Karpas-422 (cell line): Measurements from ENCODE around the gene ZNF789. TPM values are rescaled to one million over a fixed set of nuclear protein-coding genes. Genes with fewer than 3 reads are reported as not detected.

Experiments used
- DNase-seq: peaks from one replicate; pipeline ENCODE4 v3.0.0-alpha.2; 2015
- H2AFZ ChIP-seq: fragments of 200-600 bp; sonication (generic); 2 replicates; pipeline ENCODE4 v1.6.1; 2014; ENCODE audit warnings: antibody characterized with exemption, low read length, mixed read lengths
- H3K27ac ChIP-seq: fragments of 200-600 bp; sonication (generic); 2 replicates; pipeline ENCODE4 v1.5.1; 2014; ENCODE audit warnings: mild to moderate bottlenecking, low read length, moderate library complexity
- H3K27me3 ChIP-seq: fragments of 200-600 bp; sonication (generic); 2 replicates; pipeline ENCODE4 v1.6.1; 2014; ENCODE audit warnings: low read length, mixed read lengths
- H3K36me3 ChIP-seq: fragments of 200-600 bp; sonication (generic); 2 replicates; pipeline ENCODE4 v1.6.1; 2014; ENCODE audit warnings: low read length, mixed read lengths; ENCODE audit not compliant: insufficient read depth
- H3K4me1 ChIP-seq: fragments of 200-600 bp; sonication (generic); 2 replicates; pipeline ENCODE4 v1.6.1; 2014; ENCODE audit warnings: mild to moderate bottlenecking, low read length, mixed read lengths
- H3K4me2 ChIP-seq: fragments of 200-600 bp; sonication (generic); 2 replicates; pipeline ENCODE4 v1.6.1; 2014; ENCODE audit warnings: low read length, low read depth, mild to moderate bottlenecking; ENCODE audit not compliant: poor library complexity, severe bottlenecking
- H3K4me3 ChIP-seq: fragments of 200-600 bp; sonication (generic); 2 replicates; pipeline ENCODE4 v1.5.1; 2014; ENCODE audit warnings: mild to moderate bottlenecking, antibody characterized with exemption, low read length, mixed read lengths
- H3K79me2 ChIP-seq: fragments of 200-600 bp; sonication (generic); 2 replicates; pipeline ENCODE4 v1.6.1; 2014; ENCODE audit warnings: mild to moderate bottlenecking, low read length, mixed read lengths
- H3K9ac ChIP-seq: fragments of 200-600 bp; sonication (generic); 2 replicates; pipeline ENCODE4 v1.6.0; 2014; ENCODE audit warnings: low read length
- H3K9me2 ChIP-seq: fragments of 200-600 bp; sonication (generic), shearing (Covaris generic); replicated peaks from 2 replicates; pipeline ENCODE4 v1.6.0; 2014; ENCODE audit warnings: mild to moderate bottlenecking, low read length, moderate library complexity; ENCODE audit not compliant: insufficient read depth
- H3K9me3 ChIP-seq: fragments of 300-700, 200-600 bp; sonication (generic); 2 replicates; pipeline ENCODE4 v1.6.1; 2014; ENCODE audit warnings: low read length, mixed read lengths
- H4K20me1 ChIP-seq: fragments of 200-600 bp; sonication (generic); 2 replicates; pipeline ENCODE4 v1.6.1; 2014; ENCODE audit warnings: mild to moderate bottlenecking, antibody characterized with exemption, low read length, low read depth; ENCODE audit not compliant: insufficient read depth
- total RNA-seq: library from RNA; depleted of rRNA; stranded (reverse); fragments of >200 nt; shearing (Covaris generic); gene quantifications from 2 replicates; pipeline ENCODE4 v1.2.3, GENCODE V29; 2014; ENCODE audit warnings: low replicate concordance

ZNF789 gene
- total RNA-seq, 1 experiment from 2014 or later, result 33.0 TPM

- H3K9ac ChIP-seq, result no peak overlapping the region
- H3K4me1 ChIP-seq, result no peaks in the 10 kb centered on the region
- H3K27me3 ChIP-seq, result no peaks in the 10 kb centered on the region
- no peak overlapping the region for H3K4me3 ChIP-seq
- DNase-seq, result no peak
- H3K79me2 ChIP-seq, result peaks cover 22% of the 10 kb centered on the region
- no peak overlapping the region for H3K27ac ChIP-seq
- H3K36me3 ChIP-seq, result peaks cover 29% of the 10 kb centered on the region
- no peak overlapping the region for H2AFZ ChIP-seq
- H4K20me1 ChIP-seq, result no peaks in the 10 kb centered on the region
- no peaks in the 10 kb centered on the region for H3K9me2 ChIP-seq
- H3K9me3 ChIP-seq, result peaks cover 18% of the 10 kb centered on the region
- H3K4me2 ChIP-seq, result no peak overlapping the region
Observed at GRCh38 chr7:99490878-99491277, 18.2 kb downstream of the ZNF789 start.

- Histone ChIP-seq H3K4me2 (no peak overlapping the region), H3K27ac (no peak overlapping the region), H2AFZ (no peak overlapping the region), H4K20me1 (peaks cover 3% of the 10 kb centered on the region; the same call in 1 of the 2 replicates), H3K4me1 (peaks cover 9% of the 10 kb centered on the region), H3K36me3 (peaks cover 50% of the 10 kb centered on the region), H3K4me3 (no peak overlapping the region), H3K27me3 (no peaks in the 10 kb centered on the region), H3K9me2 (no peaks in the 10 kb centered on the region), H3K9me3 (peaks cover 32% of the 10 kb centered on the region), H3K79me2 (peaks cover 45% of the 10 kb centered on the region), H3K9ac (no peak overlapping the region)
- peak; percentile 54 for DNase-seq
Observed at GRCh38 chr7:99493823-99494222, 21.1 kb downstream of the ZNF789 start.

GRCh38 chr7:99497766-99498545, 25.3 kb downstream of the ZNF789 start:
- Histone ChIP-seq H3K4me1 (peaks cover 17% of the 10 kb centered on the region), H3K9ac (no peak overlapping the region), H3K4me2 (peak overlapping the region; percentile 80), H4K20me1 (peaks cover 3% of the 10 kb centered on the region; the same call in 1 of the 2 replicates), H3K27ac (no peak overlapping the region), H3K79me2 (peaks cover 65% of the 10 kb centered on the region), H2AFZ (no peak overlapping the region), H3K27me3 (no peaks in the 10 kb centered on the region), H3K36me3 (peaks cover 47% of the 10 kb centered on the region), H3K4me3 (peak overlapping the region; percentile 94), H3K9me3 (peaks cover 28% of the 10 kb centered on the region), H3K9me2 (no peaks in the 10 kb centered on the region)
- no peak for DNase-seq

- peaks cover 42% of the 10 kb centered on the region for H3K36me3 ChIP-seq
- no peaks in the 10 kb centered on the region for H3K9me2 ChIP-seq
- no peaks in the 10 kb centered on the region for H3K27me3 ChIP-seq
- H3K27ac ChIP-seq, result no peak overlapping the region
- H3K4me1 ChIP-seq, result peaks cover 17% of the 10 kb centered on the region
- H2AFZ ChIP-seq, result no peak overlapping the region
- peak overlapping the region; percentile 94 for H3K4me3 ChIP-seq
- peak overlapping the region; percentile 80 for H3K4me2 ChIP-seq
- H3K9me3 ChIP-seq, result peaks cover 22% of the 10 kb centered on the region
- H4K20me1 ChIP-seq, result peaks cover 3% of the 10 kb centered on the region; the same call in 1 of the 2 replicates
- DNase-seq, result no peak
- H3K79me2 ChIP-seq, result peaks cover 59% of the 10 kb centered on the region
- peak overlapping the region; percentile 90 for H3K9ac ChIP-seq
Observed at GRCh38 chr7:99498546-99498944, 25.9 kb downstream of the ZNF789 start.

- peaks cover 14% of the 10 kb centered on the region for H3K9me3 ChIP-seq
- peak overlapping the region; percentile 73; the same call in 1 of the 2 replicates for H2AFZ ChIP-seq
- peaks cover 51% of the 10 kb centered on the region for H3K79me2 ChIP-seq
- no peaks in the 10 kb centered on the region for H3K9me2 ChIP-seq
- no peaks in the 10 kb centered on the region for H3K27me3 ChIP-seq
- H4K20me1 ChIP-seq, result peaks cover 3% of the 10 kb centered on the region; the same call in 1 of the 2 replicates
- H3K9ac ChIP-seq, result peak overlapping the region; percentile 90
- DNase-seq, result peak; percentile 55
- peak overlapping the region; percentile 80 for H3K4me2 ChIP-seq
- peaks cover 20% of the 10 kb centered on the region for H3K4me1 ChIP-seq
- peak overlapping the region; percentile 76 for H3K27ac ChIP-seq
- peak overlapping the region; percentile 94 for H3K4me3 ChIP-seq
- H3K36me3 ChIP-seq, result peaks cover 33% of the 10 kb centered on the region
Observed at GRCh38 chr7:99499371-99499720, 26.7 kb downstream of the ZNF789 start.

DNA sequence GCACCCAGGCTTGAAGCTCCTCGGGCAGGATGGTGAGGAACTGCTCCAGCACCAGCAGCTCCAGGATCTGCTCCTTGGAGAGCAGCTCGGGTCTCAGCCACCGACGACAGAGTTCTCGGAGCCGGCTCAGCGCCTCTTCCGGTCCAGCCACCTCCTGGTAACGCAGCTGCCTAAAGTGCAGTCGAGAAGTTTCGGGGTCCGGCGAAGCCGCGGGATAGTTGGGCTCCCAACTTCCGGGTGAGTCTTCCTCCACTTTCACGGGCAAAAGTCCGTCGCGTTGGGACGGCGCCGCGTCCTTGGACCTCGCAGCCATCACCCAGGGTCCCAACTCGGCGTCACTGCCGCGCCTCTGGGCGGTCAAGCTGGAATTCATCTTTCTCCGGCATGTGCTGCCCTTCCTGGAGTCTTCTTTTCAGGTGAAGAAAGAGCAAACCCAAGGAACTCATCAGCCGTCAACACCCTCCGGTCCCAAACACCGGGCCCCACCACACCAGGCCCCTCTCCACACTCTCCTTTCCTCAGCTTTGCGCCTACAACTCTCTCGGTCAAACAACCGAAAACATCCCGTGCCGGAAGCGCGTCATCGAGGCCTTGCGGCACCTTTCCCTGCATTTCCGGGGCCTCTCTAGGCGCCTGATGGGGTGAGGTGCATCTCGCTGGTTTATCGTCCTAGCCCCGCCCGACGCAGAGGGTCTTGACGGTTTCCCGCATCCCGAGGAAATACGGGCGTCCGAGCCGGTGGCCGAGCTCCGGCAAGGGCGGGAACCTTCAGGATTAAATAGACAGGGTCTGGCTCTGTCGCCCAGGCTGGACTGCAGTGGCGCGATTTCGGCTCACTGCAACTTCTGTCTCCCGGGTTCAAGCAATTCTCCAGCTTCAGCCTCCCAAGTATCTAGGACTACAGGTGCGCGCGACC, 27.3 kb downstream of the ZNF789 start, which contains the start of gene ZNF394:
TSS of gene ZNF394 (minus strand) at position 561 of the 916 bp plus-strand sequence. CDS start at position 373, 188 bp downstream.
- H3K9ac ChIP-seq, result peak within 1 kb of the TSS; percentile 90
- H3K9me3 ChIP-seq, result peaks cover 14% of the 10 kb centered on the region
- peaks cover 51% of the 10 kb centered on the region for H3K79me2 ChIP-seq
- H3K4me3 ChIP-seq, result peak within 1 kb of the TSS; percentile 94
- peak within 1 kb of the TSS; percentile 73; the same call in 1 of the 2 replicates for H2AFZ ChIP-seq
- peaks cover 30% of the 10 kb centered on the region for H3K36me3 ChIP-seq
- peak within 1 kb of the TSS; percentile 80 for H3K4me2 ChIP-seq
- no peaks in the 10 kb centered on the region for H3K27me3 ChIP-seq
- peaks cover 20% of the 10 kb centered on the region for H3K4me1 ChIP-seq
- DNase-seq, result peak; percentile 96
- no peaks in the 10 kb centered on the region for H3K9me2 ChIP-seq
- peaks cover 3% of the 10 kb centered on the region; the same call in 1 of the 2 replicates for H4K20me1 ChIP-seq
- peak within 1 kb of the TSS; percentile 76 for H3K27ac ChIP-seq

DNA sequence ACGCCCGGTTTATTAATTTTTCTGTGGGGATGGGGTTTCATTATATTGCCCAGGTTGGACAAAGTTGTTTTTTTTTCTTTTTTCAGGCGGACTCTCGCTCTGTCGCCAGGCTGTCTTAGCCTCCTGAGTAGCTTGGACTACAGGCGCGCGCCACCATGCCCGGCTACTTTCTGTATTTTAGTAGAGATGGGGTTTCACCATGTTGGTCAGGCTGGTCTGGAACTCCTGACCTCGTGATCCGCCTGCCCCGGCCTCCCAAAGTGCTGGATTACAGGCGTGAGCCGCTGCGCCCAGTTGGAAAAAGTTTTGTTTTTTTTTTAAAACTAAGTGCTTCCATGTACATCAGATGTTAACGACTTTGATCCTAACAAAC, 27.9 kb downstream of the ZNF789 start:
- Histone ChIP-seq H3K4me1 (peaks cover 22% of the 10 kb centered on the region), H4K20me1 (peaks cover 3% of the 10 kb centered on the region; the same call in 1 of the 2 replicates), H3K79me2 (peaks cover 53% of the 10 kb centered on the region), H3K4me2 (peak overlapping the region; percentile 80), H2AFZ (peak overlapping the region; percentile 73; the same call in 1 of the 2 replicates), H3K9ac (peak overlapping the region; percentile 90), H3K9me3 (peaks cover 14% of the 10 kb centered on the region), H3K4me3 (peak overlapping the region; percentile 94), H3K36me3 (peaks cover 25% of the 10 kb centered on the region), H3K27me3 (no peaks in the 10 kb centered on the region), H3K27ac (no peak overlapping the region), H3K9me2 (no peaks in the 10 kb centered on the region)
- no peak for DNase-seq
